ENCODE measurements around the gene NOX3. TPM values are rescaled to one million over a fixed set of nuclear protein-coding genes. Genes with fewer than 3 reads are reported as not detected.

NOX3 gene, protein sequence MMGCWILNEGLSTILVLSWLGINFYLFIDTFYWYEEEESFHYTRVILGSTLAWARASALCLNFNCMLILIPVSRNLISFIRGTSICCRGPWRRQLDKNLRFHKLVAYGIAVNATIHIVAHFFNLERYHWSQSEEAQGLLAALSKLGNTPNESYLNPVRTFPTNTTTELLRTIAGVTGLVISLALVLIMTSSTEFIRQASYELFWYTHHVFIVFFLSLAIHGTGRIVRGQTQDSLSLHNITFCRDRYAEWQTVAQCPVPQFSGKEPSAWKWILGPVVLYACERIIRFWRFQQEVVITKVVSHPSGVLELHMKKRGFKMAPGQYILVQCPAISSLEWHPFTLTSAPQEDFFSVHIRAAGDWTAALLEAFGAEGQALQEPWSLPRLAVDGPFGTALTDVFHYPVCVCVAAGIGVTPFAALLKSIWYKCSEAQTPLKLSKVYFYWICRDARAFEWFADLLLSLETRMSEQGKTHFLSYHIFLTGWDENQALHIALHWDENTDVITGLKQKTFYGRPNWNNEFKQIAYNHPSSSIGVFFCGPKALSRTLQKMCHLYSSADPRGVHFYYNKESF
- total RNA-seq = not detected in 2 replicates

GRCh38 chr6:155455766-155456165, at the start of gene NOX3:
Gene NOX3, minus strand, starts transcription at chr6:155455839. Its CDS starts 39 bp downstream, at chr6:155455800.

Other genes with a start within 250 kb of the NOX3 start
- not detected in 2 replicates for gene CLDN20, start 191.8 kb downstream of the NOX3 start, total RNA-seq
- gene TFB1M, start 141.4 kb downstream of the NOX3 start, total RNA-seq = 10.0 and 11.3 TPM in 2 replicates

All from dermis lymphatic vessel endothelial cell (primary cell).